Putamen (tissue), 1 donor: ENCODE results near the gene EPB41L1.
A peak's percentile ranks its signal among the peaks of the same experiment; 100 is the strongest.

ENCODE experiments used
- DNase-seq: peaks from one replicate; pipeline ENCODE4 v3.0.0-alpha.2; 2016; ENCODE audit warnings: low spot score

Gene EPB41L1

GRCh38 chr20:36225666-36226065, 71.1 kb downstream of the EPB41L1 start:
- no peak for DNase-seq

GRCh38 chr20:36228770-36229169, 74.2 kb downstream of the EPB41L1 start:
- DNase-seq: no peak

- DNase-seq: no peak
Measured at GRCh38 chr20:36230019-36230418, 75.5 kb downstream of the EPB41L1 start.

- no peak for DNase-seq
Measured at GRCh38 chr20:36231331-36231730, 76.8 kb downstream of the EPB41L1 start.

- no peak for DNase-seq
Measured at GRCh38 chr20:36234771-36235320, 80.3 kb downstream of the EPB41L1 start.

- DNase-seq: peak; percentile 75
Measured at GRCh38 chr20:36235892-36236785, 81.6 kb downstream of the EPB41L1 start, which contains the start of gene AAR2. Gene AAR2, plus strand, starts transcription at chr20:36236478. Its CDS starts 3,391 bp downstream, at chr20:36239869.

- no peak for DNase-seq
Measured at GRCh38 chr20:36236786-36237121, 82.2 kb downstream of the EPB41L1 start.

GRCh38 chr20:36237477-36237876, 82.9 kb downstream of the EPB41L1 start:
- no peak for DNase-seq

- DNase-seq: no peak
Measured at GRCh38 chr20:36238153-36238552, 83.6 kb downstream of the EPB41L1 start.

- DNase-seq: no peak
Measured at GRCh38 chr20:36238760-36239159, 84.2 kb downstream of the EPB41L1 start.

GRCh38 chr20:36240076-36240475, 85.5 kb downstream of the EPB41L1 start:
- DNase-seq: no peak

- DNase-seq: no peak
Measured at GRCh38 chr20:36241678-36242077, 87.1 kb downstream of the EPB41L1 start.

GRCh38 chr20:36243726-36244125, 89.2 kb downstream of the EPB41L1 start:
- no peak for DNase-seq

- DNase-seq: no peak
Measured at GRCh38 chr20:36246401-36246800, 91.9 kb downstream of the EPB41L1 start.

GRCh38 chr20:36248836-36249235, 94.3 kb downstream of the EPB41L1 start:
- DNase-seq: no peak

- DNase-seq: no peak
Measured at GRCh38 chr20:36249450-36249849, 94.9 kb downstream of the EPB41L1 start.

- no peak for DNase-seq
Measured at GRCh38 chr20:36251426-36251825, 96.9 kb downstream of the EPB41L1 start.

- DNase-seq: no peak
Measured at GRCh38 chr20:36252511-36252910, 98.0 kb downstream of the EPB41L1 start.

- no peak for DNase-seq
Measured at GRCh38 chr20:36253036-36253435, 98.5 kb downstream of the EPB41L1 start.

- no peak for DNase-seq
Measured at GRCh38 chr20:36254076-36254475, 99.5 kb downstream of the EPB41L1 start.

GRCh38 chr20:36255445-36255844, 100.9 kb downstream of the EPB41L1 start:
- no peak for DNase-seq

GRCh38 chr20:36259177-36260061, 104.9 kb downstream of the EPB41L1 start:
- no peak for DNase-seq

GRCh38 chr20:36260316-36260715, 105.8 kb downstream of the EPB41L1 start:
- no peak for DNase-seq
